ENCODE measurements around the gene LRIG1.

DNA sequence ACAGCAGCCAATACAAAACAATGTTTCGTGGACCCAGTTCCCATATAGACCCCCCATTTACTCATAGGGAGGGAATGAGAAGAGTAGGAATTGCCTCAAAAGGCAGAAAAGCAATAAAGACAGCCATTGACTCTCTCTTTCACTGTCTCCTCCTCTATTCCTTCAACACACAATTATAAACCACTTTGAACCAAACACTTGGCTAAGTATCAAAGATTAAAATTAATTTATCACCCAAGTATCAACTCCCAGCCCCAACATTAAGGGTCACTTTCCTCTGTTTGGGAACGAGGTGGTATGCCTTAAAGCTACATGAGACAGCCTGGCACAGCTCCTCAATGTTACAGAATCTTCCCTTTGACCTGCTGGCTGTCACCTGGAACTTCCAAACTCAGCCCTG lies 16.4 kb upstream of the LRIG1 start:
- TF ChIP-seq, protein P1, sequence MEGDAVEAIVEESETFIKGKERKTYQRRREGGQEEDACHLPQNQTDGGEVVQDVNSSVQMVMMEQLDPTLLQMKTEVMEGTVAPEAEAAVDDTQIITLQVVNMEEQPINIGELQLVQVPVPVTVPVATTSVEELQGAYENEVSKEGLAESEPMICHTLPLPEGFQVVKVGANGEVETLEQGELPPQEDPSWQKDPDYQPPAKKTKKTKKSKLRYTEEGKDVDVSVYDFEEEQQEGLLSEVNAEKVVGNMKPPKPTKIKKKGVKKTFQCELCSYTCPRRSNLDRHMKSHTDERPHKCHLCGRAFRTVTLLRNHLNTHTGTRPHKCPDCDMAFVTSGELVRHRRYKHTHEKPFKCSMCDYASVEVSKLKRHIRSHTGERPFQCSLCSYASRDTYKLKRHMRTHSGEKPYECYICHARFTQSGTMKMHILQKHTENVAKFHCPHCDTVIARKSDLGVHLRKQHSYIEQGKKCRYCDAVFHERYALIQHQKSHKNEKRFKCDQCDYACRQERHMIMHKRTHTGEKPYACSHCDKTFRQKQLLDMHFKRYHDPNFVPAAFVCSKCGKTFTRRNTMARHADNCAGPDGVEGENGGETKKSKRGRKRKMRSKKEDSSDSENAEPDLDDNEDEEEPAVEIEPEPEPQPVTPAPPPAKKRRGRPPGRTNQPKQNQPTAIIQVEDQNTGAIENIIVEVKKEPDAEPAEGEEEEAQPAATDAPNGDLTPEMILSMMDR (IDR thresholded peaks at IDR 0.05): no peak
- no peak for TF ChIP-seq POLR2AphosphoS5 (IDR thresholded peaks at IDR 0.05; ENCODE audit: low read depth, low read length)

Data from Panc1 (cell line).